Esophagus squamous epithelium (tissue), 4 donors: ENCODE measurements around the gene LRRIQ1.

Source experiments
- CTCF ChIP-seq, 6 experiments: fragments of 450-650 bp in 4 of 6; fragments of 200-600 bp in 2 of 6; sonication (generic) in 2 of 6; IDR thresholded peaks; one replicate each; pipeline ENCODE4 v1.5.1; 2016 to 2019; ENCODE audit warnings: antibody characterized with exemption in 6 of 6, mild to moderate bottlenecking in 4 of 6, moderate library complexity in 4 of 6
- POLR2A ChIP-seq, 4 donors: fragments of 450-650 bp; IDR thresholded peaks; one replicate each; pipeline ENCODE4 v1.6.1; 2017; ENCODE audit warnings: antibody characterized with exemption in 4 of 4, mild to moderate bottlenecking in 4 of 4, moderate library complexity in 3 of 4

- no peak for TF ChIP-seq CTCF (IDR thresholded peaks at IDR 0.05)
- no peak for TF ChIP-seq POLR2A (IDR thresholded peaks at IDR 0.05)
Observed at GRCh38 chr12:85043829-85044228, 7.7 kb downstream of the LRRIQ1 start.
